Right cardiac atrium (tissue), 5 donors: ENCODE measurements around the gene ZNF771. TPM values are rescaled to one million over a fixed set of nuclear protein-coding genes. Genes with fewer than 3 reads are reported as not detected.
A peak's percentile ranks its signal among the peaks of the same experiment; 100 is the strongest.

Experiments used
- ATAC-seq, 2 donors: fragments of 200-7000 bp; cut with Tn5 transposase; one replicate each; pipeline versions ENCODE4 v1.8.0 to v1.9.1; 2020; ENCODE audit warnings: moderate library complexity in 2 of 2, mild to moderate bottlenecking in 1 of 2
- DNase-seq, 3 donors: peaks; one replicate each; pipeline ENCODE4 v3.0.0-alpha.2; 2020
- H3K27ac ChIP-seq: one replicate; pipeline ENCODE4 v1.5.1; 2013; ENCODE audit warnings: mild to moderate bottlenecking, low read length, control low read depth, moderate library complexity
- H3K27me3 ChIP-seq: one replicate; pipeline ENCODE4 v1.6.1; 2013; ENCODE audit not compliant: control insufficient read depth, insufficient read depth
- H3K4me1 ChIP-seq: one replicate; pipeline ENCODE4 v1.6.1; 2013; ENCODE audit warnings: low read length; ENCODE audit not compliant: control insufficient read depth, insufficient read depth
- H3K4me3 ChIP-seq: one replicate; pipeline ENCODE4 v1.5.1; 2013; ENCODE audit warnings: low read length, control low read depth
- H3K9me3 ChIP-seq: one replicate; pipeline ENCODE4 v1.6.1; 2013; ENCODE audit warnings: low read length; ENCODE audit not compliant: control insufficient read depth
- WGBS: extraction: QIAGEN DNeasy Blood & Tissue Kit; methylation state at CpG from one replicate; pipeline ENCODE4 v1.1.7; 2013; 5-methylcytosine and 5-hydroxymethylcytosine counted together
- intact Hi-C, 4 donors: fragments of 100-400 bp; cut with DNase I; formaldehyde crosslinking; loops; one replicate each; pipeline versions ENCODE4 v1.11.0 to v1.14.0; 2022 to 2023
- polyA plus RNA-seq: library from polyadenylated mRNA; stranded (reverse); fragments of 200-250 nt; gene quantifications from one replicate; pipeline ENCODE4 v1.2.3, GENCODE V29; 2013
- total RNA-seq, 4 donors: library from RNA; stranded (reverse); fragmentation: NEBNext Ultra II Directional; extraction: Animal tissue kit (Norgen Biotek cat#: 25700); gene quantifications; one replicate each; pipeline ENCODE4 v1.2.1, GENCODE V29; 2021
- donor health status: healthy with polysubstance abuse.
- donor health status: DM: no; HTN: yes; CAD: no.
- donor health status: DM: no; HTN: no; CAD: no.
- donor health status: DM: no; HTN: yes; CAD: no; lungs with severe emphysema.
- donor health status: DM: yes; HTN: yes; CAD: no.

Gene ZNF771
- total and polyA plus RNA-seq, 5 donors: 4.4 to 11.9 (median 6.6) TPM

DNA sequence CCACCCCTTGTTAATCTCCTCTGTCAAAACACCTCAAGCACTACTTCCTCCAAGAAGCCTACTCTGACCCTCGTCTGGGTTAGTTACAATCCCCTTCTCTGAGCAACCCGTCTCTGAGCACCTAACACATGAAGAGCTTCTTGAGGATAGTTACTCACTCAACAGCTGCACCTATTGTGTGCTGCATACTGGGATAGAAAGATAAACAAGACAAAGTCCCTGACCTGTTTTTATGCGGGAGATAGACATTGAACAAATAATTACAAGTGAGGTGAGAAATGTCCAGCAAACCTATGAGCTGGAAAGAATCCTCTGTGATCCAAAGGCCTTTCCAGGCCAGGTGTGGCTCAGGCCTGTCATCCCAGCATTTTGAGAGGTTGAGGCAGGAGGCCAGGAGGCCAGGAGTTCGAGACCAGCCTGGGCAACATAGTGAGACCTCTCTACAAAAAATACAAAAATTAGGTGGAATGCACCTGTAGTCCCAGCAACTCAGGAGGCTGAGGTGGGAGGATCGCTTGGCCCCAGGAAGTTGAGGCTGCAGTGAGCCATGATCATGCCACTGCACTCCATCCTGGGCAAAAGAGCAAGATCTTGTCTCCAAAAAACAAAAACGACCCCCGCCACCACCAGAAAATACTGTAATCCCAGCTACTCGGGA lies 5.5 kb upstream of the ZNF771 start:
- Histone ChIP-seq H3K4me1 (no peaks in the 10 kb centered on the region), H3K9me3 (no peaks in the 10 kb centered on the region), H3K27me3 (no peaks in the 10 kb centered on the region), H3K4me3 (no peak overlapping the region), H3K27ac (no peak overlapping the region)
- 85% methylated on average over 8 of the region's 8 CpGs for WGBS
- intact Hi-C loops: loop anchor here in 1 of 4 donors (10.0 kb wide), 1 partner anchor 47 kb away; the partner anchor contains the start of gene CD2BP2
- peak in 1 of 3 donors; percentile 8 for DNase-seq
- ATAC-seq: no peak

DNA sequence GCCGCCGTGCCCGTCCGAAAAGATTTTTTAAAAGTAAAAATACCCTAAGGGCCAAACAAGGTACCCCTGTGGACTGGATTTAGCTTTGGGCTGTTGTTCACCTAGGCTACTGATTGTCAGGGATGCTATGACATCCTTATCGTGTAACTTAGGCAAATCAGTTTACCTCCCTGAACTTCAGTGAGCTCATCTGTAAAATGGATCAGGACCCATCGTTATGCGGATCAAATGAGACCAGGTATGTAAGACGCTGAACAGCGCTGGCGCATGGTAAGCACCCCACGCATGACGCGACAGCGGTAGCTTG lies 658 bp upstream of the ZNF771 start:
- no peaks in the 10 kb centered on the region for H3K9me3 ChIP-seq
- no peak for ATAC-seq
- intact Hi-C loops: loop anchor here in 1 of 4 donors (10.0 kb wide), 1 partner anchor 52 kb away; the partner anchor contains the start of gene CD2BP2

DNA sequence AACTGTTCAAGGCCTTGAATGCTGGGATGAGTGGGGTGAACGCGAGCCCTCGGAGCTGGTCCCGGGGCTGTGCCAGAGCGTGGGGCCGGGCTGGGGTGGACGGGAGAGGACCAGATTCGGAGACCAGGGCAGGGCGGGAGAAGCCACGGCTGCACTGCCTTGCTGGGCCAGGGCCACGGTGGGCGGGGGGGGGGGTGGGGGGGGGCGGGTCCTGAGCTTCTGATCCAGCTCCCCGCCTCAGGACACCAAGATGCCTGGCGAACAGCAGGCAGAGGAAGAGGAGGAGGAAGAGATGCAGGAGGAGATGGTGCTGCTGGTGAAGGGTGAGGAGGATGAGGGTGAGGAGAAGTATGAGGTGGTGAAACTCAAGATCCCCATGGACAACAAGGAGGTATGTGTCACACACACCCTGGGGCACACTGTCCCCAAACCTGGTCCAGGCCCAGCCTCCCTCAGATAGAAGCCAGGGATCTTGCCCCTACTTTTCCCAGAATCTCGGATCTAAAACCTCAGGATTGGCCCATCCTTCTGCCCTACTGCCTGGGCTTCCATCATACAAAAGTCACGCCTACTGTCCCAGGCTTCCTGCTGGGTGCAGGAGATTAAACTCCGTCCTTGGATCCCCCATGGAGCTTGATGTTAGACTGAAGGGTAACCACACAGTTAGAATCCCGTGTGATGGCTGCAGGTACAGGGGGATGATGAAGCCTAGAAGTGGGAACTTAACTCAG lies 563 bp downstream of the ZNF771 start:
- H3K9me3 ChIP-seq: no peaks in the 10 kb centered on the region
- DNase-seq: no peak
- intact Hi-C loops: loop anchor here in 1 of 4 donors (10.0 kb wide), 1 partner anchor 53 kb away; the partner anchor contains the start of gene CD2BP2
- H3K4me1 ChIP-seq: peaks cover 4% of the 10 kb centered on the region
- WGBS: 12% methylated on average over 17 of the region's 19 CpGs
- H3K4me3 ChIP-seq: peak overlapping the region; percentile 72
- peak; percentile 40 to 48 for ATAC-seq
- H3K27me3 ChIP-seq: no peaks in the 10 kb centered on the region
- H3K27ac ChIP-seq: peak overlapping the region; percentile 55

More for the DNA sequence above, 658 bp upstream of the ZNF771 start:
- H3K4me3 ChIP-seq: peak overlapping the region; percentile 72
- peak overlapping the region; percentile 22 for H3K27ac ChIP-seq
- 16% methylated on average over 14 of the region's 14 CpGs for WGBS
- no peak for DNase-seq
- H3K27me3 ChIP-seq: no peaks in the 10 kb centered on the region
- H3K4me1 ChIP-seq: peaks cover 4% of the 10 kb centered on the region

DNA sequence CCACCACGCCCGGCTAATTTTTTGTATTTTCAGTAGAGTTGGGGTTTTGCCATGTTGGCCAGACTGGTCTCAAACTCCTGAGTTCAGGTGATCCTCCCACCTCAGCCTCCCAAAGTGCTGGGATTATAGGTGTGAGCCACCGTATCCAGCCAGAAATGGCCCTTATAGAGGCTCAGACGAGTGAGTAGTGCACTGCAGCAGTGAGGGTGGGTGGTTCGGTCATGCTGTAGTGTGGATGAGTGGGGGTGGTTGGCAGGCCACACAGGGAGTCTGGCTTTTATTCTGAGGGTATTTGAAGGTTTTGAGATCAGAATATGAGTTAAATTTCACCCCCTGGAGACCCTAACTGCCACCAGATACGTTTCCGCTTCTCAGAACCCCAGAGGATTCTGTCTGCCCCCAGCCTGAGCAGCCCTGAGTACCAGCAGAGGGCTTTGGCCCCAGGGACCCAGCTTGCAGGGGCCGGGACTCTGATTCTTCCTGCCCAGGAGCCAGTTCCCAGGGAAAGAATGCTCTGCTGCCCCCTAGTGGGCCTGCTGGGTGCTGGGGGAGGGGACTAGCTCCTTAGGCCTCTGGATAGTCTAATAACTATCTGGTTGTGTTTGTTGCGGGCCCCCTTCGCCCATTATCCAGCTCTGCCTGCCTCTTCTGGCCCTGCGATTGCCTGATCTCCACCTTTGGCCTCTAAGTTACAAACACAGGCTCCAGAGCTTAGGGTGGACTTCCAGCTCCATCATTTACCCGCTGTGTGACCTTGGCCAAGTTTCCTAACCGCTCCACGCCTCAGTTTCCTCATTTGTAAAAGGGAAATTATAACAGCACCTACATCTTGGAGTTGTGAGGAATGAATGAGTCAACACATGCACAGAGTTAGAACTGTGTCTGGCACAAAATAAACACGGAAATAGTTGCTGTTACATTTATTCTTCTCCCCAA lies 2.0 kb downstream of the ZNF771 start:
- intact Hi-C loops: loop anchor here in 1 of 4 donors (10.0 kb wide), 1 partner anchor 55 kb away; the partner anchor contains the start of gene CD2BP2
- DNase-seq: peak; percentile 90 to 96 (median 96)
- Histone ChIP-seq H3K4me3 (no peak overlapping the region), H3K27ac (no peak overlapping the region), H3K4me1 (peaks cover 4% of the 10 kb centered on the region), H3K9me3 (no peaks in the 10 kb centered on the region), H3K27me3 (no peaks in the 10 kb centered on the region)
- 40% methylated on average over 15 of the region's 15 CpGs for WGBS
- peak; percentile 74 to 79 for ATAC-seq

DNA sequence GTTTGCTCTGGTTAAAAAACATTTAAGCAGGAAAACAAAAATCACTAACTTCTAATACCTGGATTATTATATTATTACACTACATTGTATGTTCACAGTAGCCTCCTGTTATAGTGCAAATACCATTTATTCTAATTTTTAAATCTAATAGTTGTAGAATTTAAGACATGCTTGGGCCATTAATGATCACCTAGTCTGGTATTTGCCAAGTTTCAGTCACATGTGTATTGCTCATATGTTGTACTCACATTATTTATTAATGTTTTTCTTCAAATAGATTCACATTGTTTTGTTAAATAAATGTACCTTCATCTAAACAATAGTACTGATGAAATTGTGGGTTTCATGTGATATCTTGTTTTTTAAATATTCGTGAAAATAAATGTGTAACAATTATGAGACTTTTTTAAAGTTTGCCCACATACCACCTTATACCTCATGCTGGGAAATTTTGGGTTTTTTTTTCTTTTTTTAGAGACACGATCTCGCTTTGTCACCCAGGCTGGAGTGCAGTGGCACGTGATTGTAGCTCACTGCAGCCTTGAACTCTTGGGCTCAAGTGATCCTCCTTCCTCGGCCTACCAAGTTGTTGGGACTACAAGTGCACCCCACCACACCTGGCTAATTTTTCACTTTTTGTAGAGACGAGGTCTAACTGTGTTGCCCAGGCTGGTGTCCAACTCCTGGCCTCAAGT lies 5.9 kb downstream of the ZNF771 start:
- no peak for DNase-seq
- Histone ChIP-seq H3K4me1 (no peaks in the 10 kb centered on the region), H3K27me3 (no peaks in the 10 kb centered on the region), H3K4me3 (no peak overlapping the region), H3K9me3 (no peaks in the 10 kb centered on the region), H3K27ac (peak overlapping the region; percentile 32)
- ATAC-seq: no peak
- 89% methylated on average over 6 of the region's 6 CpGs for WGBS
- intact Hi-C loops: no loop called here

DNA sequence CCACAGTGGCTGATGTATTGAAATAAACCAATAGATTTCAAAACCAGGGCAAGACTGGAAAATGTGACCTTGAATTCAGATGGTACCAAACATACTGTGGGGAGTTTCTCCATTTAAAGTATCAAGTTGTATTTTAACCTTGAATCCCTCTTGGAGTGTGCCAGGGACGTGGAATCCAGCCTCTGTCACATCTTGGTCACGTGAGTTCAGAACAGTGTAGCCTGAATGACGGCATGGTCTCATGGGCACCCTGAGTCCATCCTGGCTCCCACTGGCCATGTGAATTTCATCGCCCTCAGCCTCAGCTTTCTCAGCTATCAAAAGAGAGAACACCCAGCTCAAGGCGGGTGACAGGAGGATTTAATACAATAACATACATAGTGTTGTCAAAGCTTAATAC lies 6.8 kb downstream of the ZNF771 start:
- ATAC-seq (no peak), DNase-seq (no peak)
- WGBS: 84% methylated on average over 5 of the region's 5 CpGs
- Histone ChIP-seq H3K27ac (no peak overlapping the region), H3K27me3 (no peaks in the 10 kb centered on the region), H3K4me1 (no peaks in the 10 kb centered on the region), H3K4me3 (no peak overlapping the region), H3K9me3 (no peaks in the 10 kb centered on the region)
- intact Hi-C loops: no loop called here

DNA sequence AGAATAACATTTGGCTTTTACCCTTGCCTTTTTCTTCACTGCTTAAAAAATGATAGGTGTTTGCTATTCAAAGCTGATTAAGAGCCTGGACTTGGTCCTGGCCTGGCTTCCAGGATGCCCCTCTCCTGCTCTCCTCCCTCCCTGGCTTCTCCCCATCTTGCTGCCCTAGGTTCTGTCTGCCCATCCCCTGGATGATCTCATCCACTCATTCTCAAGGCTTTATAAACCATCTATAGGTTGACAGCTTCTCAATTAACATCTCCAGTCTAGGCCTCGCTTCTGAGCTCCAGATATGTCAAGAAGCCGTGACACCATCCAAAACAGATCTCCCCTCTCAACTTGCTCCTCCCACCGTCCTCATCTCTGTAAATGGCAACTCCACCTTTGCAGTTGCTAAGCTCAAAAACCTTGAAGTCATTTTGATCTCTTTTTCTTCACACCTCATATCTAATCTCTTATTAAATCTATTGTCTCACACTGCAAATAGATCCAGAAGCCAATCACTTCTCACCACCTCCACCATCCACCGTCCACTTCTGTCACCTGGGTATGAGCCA lies 8.7 kb downstream of the ZNF771 start:
- no peak overlapping the region for H3K27ac ChIP-seq
- ATAC-seq (no peak), DNase-seq (no peak)
- H3K27me3 ChIP-seq: no peaks in the 10 kb centered on the region
- no peak overlapping the region for H3K4me3 ChIP-seq
- intact Hi-C loops: no loop called here
- no peaks in the 10 kb centered on the region for H3K9me3 ChIP-seq
- no peaks in the 10 kb centered on the region for H3K4me1 ChIP-seq
- WGBS: 86% methylated on average over 4 of the region's 4 CpGs

DNA sequence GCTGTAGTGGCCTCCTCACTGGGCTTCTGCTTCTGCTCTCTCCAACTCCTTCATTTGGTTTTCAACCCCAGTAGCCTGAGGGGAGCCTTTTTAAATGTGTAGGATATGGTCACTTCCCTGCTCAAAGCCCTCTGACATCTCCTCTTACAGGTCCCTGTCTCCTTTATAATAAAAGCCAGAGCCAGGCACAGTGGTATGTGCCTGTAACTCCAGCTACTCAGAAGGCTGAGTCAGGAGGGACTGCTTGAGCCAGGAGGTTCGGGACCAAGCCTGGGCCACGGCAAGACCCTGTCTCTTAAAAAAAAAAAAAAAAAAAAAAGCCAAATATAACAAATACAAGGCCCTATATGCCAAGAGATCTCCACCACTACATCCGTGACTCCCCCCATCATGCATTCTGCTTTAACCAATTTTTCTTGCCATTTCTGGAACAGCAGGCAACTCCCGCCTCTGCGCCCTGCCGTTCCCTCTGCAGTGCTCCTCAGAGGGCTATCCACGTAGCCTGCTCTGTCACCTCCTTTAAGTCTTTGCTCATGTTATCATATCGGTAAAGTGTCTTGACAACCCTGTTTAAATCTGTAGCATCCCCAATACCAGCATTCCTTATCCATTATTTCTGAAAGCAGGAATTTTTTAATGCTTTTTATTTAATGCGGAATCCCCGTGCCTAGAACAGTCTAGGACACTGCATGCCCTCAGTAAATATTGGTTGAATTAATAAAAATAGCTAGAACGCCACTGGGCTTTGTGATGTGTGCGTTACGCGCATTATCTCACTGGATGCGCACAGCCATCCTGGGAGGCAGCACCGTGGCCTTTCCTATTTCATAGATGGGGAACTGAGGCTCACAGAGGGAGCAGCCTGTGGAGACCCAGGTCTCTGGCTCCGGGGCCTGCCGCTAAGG lies 9.5 kb downstream of the ZNF771 start:
- WGBS: 62% methylated on average over 18 of the region's 18 CpGs
- intact Hi-C loops: no loop called here
- H3K4me1 ChIP-seq: no peaks in the 10 kb centered on the region
- peak overlapping the region; percentile 65 for H3K4me3 ChIP-seq
- H3K27ac ChIP-seq: peak overlapping the region; percentile 75
- no peak for DNase-seq
- no peak for ATAC-seq
- H3K27me3 ChIP-seq: no peaks in the 10 kb centered on the region
- no peaks in the 10 kb centered on the region for H3K9me3 ChIP-seq

DNA sequence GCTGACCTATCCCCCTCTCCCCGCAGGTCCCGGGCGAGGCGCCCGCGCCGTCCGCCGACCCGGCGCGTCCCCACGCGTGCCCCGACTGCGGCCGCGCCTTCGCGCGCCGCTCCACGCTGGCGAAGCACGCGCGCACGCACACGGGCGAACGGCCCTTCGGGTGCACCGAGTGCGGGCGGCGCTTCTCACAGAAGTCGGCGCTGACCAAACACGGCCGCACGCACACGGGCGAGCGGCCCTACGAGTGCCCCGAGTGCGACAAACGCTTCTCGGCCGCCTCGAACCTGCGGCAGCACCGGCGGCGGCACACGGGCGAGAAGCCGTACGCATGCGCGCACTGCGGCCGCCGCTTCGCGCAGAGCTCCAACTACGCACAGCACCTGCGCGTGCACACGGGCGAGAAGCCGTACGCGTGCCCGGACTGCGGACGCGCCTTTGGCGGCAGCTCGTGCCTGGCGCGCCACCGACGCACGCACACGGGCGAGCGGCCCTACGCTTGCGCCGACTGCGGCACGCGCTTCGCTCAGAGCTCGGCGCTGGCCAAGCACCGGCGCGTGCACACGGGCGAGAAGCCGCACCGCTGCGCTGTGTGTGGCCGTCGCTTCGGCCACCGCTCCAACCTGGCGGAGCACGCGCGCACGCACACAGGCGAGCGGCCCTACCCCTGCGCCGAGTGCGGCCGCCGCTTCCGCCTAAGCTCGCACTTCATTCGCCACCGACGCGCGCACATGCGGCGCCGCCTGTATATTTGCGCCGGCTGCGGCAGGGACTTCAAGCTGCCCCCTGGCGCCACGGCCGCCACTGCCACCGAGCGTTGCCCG lies 10.3 kb downstream of the ZNF771 start:
- Histone ChIP-seq H3K27me3 (no peaks in the 10 kb centered on the region), H3K9me3 (no peaks in the 10 kb centered on the region), H3K4me1 (no peaks in the 10 kb centered on the region), H3K4me3 (peak overlapping the region; percentile 65), H3K27ac (peak overlapping the region; percentile 75)
- ATAC-seq: peak; percentile 96
- intact Hi-C loops: no loop called here
- under 1% methylated on average over 140 of the region's 140 CpGs for WGBS
- DNase-seq: peak; percentile 89 to 96 (median 94)
